GM21528 (cell line): ENCODE measurements around the gene BRD7.
A peak's percentile ranks its signal among the peaks of the same experiment; 100 is the strongest.

Source experiments
- ATAC-seq: cut with Tn5 transposase; IDR thresholded peaks from one replicate; pipeline ENCODE4 v1.9.1; 2021; ENCODE audit warnings: mild to moderate bottlenecking, moderate library complexity; ENCODE audit not compliant: unreplicated experiment, low FRiP score

Gene BRD7

DNA sequence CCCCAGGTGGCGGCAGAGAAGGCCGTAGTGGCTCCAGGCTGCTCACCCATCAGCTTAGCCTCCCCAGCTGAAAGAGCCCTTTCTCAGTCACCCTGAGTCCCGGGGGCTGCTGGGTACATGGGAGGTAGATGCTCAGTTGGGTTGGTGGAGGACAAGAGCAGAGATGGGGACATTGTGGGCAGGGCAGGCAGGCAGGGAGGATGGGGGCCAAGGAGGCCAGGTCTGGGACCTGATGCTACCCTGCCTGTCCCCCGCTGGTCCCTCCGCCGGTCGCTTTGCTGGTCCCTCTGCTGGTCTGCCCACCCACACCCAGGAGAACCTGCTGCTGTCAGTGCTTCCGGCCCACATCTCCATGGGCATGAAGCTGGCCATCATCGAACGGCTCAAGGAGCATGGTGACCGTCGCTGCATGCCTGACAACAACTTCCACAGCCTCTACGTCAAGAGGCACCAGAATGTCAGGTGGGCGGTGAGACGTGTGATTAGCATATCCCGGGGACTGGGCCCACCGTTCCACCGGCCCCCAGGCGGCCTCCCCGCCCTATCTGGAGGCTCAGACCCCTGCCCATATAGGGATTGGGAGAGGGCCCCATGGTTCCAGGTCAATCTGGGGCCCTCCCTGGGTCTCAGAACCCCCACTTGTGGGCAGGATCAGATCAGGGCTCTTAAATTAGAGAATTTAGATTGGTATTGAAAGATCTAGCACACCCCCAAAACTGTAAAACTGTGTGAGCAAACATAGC, 75.6 kb downstream of the BRD7 start:
- ATAC-seq: no peak

DNA sequence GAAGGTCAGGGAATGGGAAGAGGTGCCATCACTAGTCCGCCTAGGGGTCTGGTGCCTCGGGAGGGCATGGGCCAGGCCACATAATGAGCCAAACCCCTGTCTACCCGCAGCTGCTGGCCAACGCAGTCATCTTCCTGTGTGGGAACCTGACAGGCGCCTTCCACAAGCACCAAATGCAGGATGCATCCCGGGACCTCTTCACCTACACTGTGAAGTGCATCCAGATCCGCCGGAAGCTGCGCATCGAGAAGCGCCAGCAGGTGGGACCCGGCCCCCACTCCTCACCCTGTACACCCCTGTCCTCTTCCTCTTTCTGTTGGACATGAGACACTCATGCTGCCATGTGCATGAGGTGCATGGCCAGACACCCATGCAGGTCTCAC, 76.2 kb downstream of the BRD7 start:
- ATAC-seq: no peak

DNA sequence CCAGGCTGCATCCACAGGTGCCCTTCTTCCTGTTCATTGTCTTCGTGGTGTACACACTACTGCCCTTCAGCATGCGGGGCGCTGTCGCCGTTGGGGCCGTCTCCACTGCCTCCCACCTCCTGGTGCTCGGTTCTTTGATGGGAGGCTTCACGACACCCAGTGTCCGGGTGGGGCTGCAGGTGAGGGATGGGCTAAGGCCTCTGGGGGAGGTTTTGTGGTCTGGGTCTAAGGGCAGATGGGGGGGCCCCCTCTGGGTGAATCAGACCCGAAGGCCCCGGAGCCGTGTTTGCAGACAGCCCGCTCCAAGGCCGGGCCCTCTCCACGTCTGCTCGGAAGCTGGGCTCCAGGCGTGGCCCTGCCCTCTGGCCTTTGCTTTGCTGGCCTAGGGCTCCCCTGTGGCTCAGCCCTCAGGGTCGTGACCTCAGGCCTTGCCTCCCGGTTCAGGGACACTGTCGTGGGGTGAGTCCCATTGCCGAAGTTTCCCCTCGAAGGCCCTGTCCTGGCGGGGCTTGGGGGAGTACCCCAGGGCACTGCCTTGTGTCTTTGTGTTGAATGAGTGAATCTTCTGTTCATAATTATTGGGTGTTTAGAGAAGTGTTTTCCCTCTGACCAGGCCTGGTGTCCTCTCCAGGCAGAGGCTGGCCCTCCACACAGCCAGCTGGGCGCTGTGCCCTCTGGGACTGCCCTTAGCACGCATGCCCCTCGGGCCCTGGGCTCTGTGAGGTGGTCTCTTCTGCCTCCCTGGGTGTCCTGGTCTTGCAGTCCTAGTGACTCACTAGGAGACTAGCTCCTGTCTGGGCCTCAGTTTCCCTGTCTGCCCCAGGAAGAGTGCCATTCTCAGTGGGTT, 76.8 kb downstream of the BRD7 start:
- no peak for ATAC-seq

DNA sequence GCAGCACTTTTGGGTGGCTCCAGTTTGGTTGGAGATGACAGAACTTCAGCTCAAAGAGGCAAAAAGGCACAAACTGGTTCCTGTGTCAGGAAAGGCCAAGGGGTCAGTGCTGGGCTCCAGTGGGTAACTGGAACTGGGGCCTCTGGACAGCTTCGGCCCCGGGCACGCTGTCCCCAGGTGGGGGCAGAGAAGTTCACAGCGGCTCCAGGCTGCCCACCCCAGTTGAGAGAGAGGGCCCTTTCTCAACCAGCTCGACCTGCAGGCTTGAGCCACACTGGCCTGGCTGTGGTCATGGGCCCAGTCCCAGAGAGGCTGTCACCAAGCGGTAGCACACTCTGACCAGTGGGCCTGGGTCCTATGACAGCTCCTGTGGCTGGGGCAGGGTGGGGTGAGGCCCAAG, 77.9 kb downstream of the BRD7 start:
- ATAC-seq: no peak

DNA sequence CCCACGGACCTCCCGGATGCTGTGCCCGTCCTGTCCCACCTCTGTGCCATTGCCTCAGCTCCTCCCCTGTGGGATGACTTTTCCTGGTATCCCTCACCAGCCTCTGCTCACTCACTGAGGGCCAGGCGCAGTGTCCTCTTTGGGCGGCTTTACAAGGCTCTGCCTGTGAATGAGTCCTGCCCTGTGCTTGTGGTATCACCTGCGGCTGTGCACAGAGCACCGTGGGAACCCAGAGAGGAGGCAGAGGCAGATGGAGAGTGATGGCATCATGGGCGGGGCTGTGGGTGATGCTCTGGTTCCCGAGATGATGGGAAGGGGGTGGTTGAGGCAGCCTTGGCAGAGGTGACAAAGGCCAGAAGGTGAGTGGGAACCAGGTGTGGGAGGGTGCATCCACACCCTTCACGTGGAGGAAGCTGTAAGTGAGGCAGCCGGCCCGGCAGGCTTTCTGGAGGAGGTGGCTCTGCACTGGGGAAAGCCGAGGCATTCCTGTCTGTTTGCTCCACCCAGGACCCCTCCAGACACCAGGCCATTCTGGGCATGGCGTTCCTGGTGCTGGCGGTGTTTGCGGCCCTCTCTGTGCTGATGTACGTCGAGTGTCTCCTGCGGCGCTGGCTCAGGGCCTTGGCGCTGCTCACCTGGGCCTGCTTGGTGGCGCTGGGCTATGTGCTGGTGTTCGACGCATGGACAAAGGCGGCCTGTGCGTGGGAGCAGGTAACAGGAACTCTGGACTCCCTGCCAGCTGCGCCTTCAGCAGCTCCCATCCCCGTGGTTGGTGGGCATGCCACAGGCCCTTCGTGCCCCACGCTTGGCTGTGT, 78.6 kb downstream of the BRD7 start:
- ATAC-seq: no peak

DNA sequence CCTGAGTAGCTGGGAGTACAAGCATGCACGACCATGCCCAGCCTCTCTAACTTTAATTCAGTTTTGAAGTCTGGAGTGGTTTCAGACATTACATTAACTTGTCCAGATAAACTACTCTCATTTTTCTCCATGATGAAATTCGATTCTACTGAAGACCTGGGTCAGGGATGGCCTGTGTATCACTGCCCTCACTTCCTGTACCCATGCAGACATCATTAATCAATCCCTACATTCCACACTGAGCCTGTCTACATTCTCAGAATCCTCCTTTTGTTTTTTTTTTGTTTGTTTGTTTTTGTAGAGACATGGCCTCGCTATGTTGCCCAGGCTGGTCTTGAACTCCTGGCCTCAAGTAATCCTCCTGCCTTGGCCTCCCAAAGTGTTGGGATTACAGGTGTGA, 79.9 kb downstream of the BRD7 start:
- ATAC-seq: no peak

DNA sequence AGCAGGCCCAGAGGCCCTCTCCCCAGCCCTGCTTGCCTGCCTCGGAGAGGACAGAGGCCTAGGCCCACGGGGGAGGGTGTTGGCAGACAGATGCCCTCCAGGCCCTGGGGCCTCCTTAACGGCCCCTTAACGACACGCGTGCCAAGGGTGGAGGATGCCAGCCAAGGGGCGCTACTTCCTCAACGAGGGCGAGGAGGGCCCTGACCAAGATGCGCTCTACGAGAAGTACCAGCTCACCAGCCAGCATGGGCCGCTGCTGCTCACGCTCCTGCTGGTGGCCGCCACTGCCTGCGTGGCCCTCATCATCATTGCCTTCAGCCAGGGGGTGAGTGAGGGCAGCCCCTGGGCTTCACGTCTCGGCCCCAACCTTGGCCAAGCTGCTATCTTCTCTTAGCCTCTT, 80.8 kb downstream of the BRD7 start:
- ATAC-seq: no peak

DNA sequence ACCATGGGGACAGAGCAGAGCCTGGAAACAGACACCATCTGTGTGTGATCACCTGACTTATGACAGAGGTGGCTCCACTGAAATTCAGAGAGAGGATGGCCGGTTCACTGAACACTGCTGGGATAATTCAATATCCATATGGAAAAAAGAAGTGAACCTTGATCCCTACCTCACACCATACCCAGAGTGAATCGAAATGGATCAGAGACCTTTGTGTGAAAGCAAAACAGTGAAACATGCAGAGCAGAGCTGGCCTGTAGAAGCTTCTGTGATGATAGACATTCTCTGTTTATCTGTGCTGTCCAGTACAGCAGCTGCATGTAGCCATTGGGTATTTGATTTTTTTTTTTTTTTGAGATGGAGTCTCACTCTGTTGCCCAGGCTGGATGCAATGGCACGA, 82.1 kb downstream of the BRD7 start:
- ATAC-seq: no peak

DNA sequence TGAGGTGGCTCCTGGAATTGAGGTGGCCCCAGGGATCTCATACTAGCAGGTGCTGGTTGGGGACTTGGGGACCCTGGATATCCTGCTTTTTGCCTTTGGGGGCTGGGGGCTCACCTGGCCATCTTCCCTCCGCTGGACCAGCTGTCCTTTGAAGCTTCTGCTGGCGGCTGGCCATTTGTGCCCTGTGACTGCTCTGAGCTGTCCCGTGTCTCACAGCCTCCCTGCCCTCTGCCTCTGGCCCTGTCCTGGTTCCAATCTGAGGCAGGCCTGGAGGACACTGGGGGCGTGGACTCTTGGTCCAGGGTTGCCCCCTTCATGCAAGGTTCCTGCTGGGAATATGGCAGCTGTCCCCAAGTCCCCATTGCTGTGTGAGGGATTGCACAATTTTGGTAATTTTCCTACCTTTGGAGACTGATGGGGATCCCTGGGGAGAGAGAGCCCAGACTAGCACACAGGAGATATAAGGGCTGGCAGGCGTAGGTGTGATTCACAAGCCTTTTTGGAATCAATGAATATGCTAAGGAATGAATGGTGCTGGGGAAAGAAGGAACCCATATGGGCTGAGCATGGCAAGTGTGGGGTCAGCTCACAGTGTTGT, 83.3 kb downstream of the BRD7 start:
- no peak for ATAC-seq

DNA sequence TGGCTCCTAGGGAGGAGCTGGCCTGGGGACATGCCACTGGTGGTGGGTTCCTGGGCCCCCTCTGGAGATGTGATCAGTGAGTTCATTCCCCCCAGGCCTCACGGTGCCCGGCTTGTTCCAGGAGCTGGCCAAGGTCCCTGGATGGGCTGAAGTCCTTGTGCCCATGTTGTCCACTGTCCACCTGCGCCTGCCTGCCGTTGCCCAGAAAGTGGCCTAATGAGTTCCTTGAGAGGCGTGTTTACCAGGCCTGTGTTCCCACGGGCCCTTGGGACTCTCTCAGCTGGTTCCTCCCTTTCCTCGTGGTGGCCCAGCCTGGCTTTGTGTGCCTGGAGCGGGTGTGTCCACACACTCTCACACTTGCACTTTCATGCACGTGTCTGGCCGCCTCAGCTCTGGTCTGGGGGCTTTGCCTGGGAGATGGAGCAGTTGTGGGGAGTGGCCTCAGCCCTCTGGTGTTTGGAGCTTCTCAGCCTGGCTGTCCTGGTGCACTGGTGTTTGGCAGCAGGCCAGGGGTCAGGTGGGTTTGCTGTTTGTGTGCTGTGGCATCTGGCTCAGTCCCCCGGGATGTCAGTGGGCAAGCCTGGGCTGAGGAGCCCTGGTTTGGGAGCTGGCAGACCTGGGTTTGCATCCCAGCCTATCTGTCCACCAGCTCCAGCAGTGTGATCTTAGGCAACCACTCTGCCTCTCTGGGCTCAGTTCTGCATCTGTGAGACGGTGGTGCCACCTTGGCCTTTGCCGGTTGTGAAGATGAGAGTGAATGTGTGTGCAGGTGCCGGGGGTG, 84.5 kb downstream of the BRD7 start:
- no peak for ATAC-seq

DNA sequence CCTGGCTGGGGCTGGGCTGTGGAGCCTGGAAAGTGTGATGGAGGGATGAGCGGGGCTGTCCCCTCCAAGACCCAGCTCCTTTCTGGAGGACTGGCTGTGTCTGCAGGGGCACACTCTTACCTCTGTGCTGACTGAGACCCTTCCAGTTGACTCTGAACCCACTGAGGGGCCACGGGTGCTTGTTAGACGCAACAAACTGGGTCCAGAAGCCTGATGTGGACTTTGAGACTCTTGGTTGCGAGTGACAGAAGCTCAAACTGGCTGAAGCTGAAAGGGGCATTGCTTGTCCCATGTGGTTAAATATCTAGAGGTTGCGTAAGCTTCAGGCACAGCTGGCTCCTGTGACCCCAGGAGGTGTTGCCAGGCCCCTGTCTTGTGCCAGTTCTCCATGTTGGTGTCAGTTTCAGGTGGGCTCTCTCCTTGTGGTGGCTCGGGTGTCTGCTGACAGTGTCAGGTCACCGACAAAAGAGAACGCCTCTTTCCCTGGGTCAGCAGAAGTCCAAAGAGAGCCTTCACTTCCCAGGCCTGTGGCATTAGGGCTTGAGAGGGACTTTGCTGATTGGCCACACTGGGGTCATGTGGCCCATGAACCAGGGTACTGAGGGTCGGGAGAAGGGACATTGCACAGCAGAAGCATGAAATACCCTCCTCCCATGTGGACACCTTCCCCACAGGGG, 85.7 kb downstream of the BRD7 start:
- ATAC-seq: no peak

DNA sequence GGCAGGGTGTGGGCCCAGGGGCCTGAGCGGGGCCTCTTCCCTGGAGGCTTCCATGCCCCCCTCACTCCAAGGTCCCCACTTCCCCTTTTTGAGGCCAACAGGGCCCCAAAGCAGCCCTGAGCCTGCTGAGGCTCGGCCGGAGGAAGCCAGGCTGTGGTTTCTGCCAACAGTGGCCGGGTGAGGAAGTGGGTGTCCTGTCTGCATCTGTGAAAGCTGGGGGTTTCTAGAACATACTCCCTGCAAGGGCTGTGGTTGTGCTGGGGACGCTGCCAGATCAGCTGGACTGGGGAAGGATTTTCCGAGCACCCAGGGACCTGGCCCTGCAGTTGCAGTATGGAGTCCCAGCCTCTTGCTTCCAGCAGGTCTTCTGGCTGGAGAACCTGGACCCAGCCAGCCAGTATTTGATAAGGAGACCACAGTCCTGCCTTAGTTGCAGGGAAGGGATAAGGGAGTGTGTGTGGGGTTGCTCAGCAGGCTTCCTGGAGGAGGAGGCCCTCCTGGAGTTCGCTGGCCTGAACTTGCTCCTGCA, 86.7 kb downstream of the BRD7 start:
- peak; percentile 89 for ATAC-seq

DNA sequence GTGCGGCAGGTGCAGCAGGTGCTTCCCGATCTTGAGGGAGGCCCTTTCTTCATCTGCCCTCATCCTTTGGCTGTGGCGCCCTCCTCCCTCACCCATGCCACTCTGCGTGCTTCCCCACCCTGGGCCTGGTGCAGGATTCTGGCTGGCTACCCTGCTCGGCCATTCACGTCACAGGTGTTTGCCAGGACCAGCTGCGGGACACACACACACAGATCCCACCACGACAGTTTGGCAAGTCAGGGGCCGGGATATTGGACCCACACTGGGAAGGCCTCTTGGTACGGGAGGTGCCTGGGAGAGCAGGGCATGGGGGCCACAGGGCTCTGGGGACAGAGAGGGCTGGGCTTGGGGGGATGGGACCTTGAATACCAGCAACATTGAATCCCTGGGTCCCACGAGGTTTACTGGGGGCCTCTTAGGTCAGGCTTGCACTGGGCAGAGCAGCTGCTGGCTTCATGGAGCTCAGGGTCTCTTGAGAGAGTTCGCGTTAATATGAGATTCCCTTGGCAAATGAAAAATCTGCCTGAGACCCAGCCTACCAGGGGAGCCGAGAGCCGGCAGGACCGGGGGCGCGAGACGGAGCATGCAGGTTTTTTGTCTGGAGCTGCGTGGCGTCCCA, 87.3 kb downstream of the BRD7 start:
- ATAC-seq: no peak

DNA sequence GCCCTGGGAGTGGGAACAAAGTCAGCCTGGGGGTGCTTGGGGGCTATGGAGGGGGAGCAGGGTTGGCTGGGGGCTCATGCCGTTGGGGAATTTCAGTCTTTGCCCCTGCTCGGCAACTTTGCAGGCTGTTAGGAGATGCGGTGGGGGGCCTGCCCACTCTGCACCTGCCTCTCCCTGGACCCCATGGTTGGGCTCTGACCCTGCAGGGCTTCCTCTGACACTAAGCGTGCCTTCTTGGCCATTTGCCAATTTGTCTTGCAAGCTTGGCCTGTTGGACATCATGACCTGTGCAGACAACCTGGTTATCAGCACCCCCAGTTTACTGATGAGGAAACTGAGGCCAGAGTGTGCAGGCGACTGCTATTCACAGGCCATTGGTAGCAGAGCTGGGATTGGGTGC, 87.9 kb downstream of the BRD7 start:
- no peak for ATAC-seq

DNA sequence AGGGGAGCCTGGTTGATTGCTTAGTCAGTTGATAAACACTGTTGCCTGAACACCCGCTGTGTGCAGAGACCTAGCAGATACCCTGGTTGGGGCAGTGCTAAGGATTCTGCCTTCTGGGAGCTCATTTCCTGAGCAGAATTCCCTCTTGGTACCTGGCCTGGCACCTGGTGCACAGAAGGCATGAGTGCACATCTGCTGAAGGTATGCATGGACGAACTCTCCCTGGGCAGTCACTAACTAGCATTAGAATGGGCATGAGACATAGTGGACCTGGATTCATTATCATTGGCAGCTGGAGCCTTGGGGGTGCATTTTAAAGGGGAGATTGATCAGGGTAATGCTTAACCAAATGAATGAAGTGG, 89.3 kb downstream of the BRD7 start:
- no peak for ATAC-seq

DNA sequence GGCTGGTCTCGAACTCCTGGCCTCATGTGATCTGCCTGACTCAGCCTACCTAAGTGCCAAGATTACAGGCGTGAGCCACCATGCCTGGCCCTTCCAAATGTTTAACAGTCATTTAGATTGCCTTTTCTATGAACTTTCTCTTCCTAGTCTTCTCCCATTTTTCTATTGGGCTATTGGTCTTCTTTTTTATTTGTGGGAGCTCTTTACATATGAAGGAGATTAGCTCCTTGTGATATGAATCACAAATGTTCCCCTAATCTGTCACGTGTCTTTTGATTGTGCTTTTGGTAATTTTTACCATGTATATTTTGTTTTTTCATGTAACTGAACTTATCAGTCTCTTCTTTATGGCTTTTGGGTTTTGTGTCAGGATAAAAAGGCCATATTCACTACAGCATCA, 90.5 kb downstream of the BRD7 start:
- ATAC-seq: no peak

DNA sequence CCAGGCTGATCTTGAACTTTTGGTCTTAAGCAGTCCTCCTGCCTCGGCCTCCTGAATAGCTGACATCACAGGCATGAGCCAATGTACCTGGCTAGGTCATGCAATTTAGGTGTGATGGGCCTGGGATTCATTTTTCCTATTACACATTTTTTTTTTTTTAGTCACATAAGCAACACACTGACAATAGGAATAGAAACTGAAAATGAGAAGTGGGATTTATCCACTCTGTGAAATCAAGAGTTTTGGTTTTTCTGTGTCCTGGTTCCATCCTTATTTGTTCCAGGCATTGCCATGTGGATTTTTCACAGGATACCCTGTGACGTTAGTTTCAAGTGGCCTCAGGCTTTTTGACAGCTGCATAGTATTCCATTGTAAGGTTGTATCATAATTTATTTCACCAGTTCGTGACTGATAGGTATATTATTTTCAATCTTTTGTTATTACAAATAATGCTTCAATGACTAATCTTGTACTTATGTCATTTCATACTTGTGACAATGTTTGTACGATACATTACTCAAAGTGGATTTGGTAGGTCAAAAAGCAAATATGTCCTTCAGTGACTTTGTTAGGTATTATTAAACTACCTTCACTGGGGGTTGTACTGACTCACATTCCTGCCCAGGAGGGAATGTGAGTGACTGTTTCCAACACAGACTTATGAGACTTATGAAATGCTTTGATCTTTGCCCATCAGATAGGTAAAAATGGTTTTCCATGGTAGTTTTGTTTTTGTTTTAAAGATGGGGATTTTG, 91.8 kb downstream of the BRD7 start:
- no peak for ATAC-seq

DNA sequence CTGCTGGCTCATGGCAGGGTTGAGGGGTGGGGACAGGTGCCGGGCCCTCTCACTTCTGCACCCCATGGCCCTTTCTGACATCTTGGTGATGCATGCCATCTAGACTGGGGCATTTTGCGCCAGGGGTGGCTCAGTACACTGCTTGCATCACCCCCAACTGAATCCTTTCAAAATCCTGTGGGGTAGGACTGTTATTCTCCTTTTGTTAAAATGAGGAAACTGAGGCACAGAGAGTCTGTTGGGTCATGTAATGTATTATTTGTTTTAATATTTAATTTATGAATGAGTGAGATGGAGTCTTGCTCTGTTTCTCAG, 92.5 kb downstream of the BRD7 start:
- ATAC-seq: no peak
